ENCODE results near the gene MFRP. TPM values are rescaled to one million over a fixed set of nuclear protein-coding genes. Genes with fewer than 3 reads are reported as not detected.

MFRP gene
- total RNA-seq, 1 experiment from 2014 or later: not detected

DNA sequence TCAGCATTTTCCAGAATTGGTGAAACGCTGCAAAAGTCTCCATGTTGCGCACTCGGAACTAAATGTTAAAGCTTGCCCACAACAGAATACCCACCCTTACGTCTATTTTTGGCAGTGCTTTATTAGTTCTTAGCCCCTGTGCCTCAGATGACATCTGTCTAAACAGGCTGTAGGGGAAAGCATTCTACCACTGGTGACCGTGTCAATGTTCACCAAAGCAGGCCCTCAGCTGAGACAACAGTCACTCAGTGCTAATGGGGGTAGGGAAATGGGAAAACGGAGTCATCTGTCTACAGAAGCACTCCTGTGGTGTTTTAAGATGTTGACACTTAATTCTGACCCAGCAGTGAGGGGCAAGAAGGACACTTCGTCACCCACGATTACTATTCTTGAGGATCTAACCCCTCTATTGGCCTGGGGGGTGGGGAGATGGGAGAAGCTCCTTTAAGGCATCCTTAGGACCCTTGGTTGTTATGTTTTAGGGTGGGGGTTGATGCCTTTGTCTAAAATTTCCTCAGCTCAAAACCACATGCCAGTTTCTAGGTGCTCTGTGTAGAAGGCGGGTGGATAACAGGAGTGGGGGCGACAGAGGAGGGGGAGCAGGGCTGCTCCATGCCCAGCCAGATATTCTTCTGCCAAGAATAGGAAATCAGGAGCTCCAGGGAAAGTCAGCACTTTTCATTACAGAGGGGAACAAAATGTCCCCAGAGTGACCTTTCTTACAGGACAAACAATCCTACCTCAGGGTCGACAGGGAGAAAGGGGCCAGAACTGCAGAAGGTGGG, 15.6 kb upstream of the MFRP start:
- Mint-ChIP-seq H3K9me3 (no peaks in the 10 kb centered on the region), H3K36me3 (peaks cover 22% of the 10 kb centered on the region), H3K4me3 (peak overlapping the region; percentile 33), H3K27me3 (ENCODE audit: low read depth) (peaks cover 57% of the 10 kb centered on the region), H3K27ac (no peak overlapping the region), H3K4me1 (peaks cover 42% of the 10 kb centered on the region)
- DNase-seq (ENCODE audit: low spot score): no peak
- CTCF ChIA-PET: interaction anchor here (0.9 to 6.2 kb wide), 8 partner anchors 8 to 113 kb away, joined by 3 to 95 read pairs (median 17); partner anchors contain the start of genes C1QTNF5 and USP2
- TF ChIP-seq E2F5 (CRISPR knock-in tag; IDR thresholded peaks at IDR 0.05) (no peak), ATF2 (CRISPR knock-in tag; IDR thresholded peaks at IDR 0.05; ENCODE audit: borderline replicate concordance, low read depth) (no peak), JUN (CRISPR knock-in tag; IDR thresholded peaks at IDR 0.05) (no peak), NR2C2 (CRISPR knock-in tag; IDR thresholded peaks at IDR 0.05) (no peak), ZNF232 (CRISPR knock-in tag; IDR thresholded peaks at IDR 0.05) (no peak)
- TF ChIP-seq, protein P1, sequence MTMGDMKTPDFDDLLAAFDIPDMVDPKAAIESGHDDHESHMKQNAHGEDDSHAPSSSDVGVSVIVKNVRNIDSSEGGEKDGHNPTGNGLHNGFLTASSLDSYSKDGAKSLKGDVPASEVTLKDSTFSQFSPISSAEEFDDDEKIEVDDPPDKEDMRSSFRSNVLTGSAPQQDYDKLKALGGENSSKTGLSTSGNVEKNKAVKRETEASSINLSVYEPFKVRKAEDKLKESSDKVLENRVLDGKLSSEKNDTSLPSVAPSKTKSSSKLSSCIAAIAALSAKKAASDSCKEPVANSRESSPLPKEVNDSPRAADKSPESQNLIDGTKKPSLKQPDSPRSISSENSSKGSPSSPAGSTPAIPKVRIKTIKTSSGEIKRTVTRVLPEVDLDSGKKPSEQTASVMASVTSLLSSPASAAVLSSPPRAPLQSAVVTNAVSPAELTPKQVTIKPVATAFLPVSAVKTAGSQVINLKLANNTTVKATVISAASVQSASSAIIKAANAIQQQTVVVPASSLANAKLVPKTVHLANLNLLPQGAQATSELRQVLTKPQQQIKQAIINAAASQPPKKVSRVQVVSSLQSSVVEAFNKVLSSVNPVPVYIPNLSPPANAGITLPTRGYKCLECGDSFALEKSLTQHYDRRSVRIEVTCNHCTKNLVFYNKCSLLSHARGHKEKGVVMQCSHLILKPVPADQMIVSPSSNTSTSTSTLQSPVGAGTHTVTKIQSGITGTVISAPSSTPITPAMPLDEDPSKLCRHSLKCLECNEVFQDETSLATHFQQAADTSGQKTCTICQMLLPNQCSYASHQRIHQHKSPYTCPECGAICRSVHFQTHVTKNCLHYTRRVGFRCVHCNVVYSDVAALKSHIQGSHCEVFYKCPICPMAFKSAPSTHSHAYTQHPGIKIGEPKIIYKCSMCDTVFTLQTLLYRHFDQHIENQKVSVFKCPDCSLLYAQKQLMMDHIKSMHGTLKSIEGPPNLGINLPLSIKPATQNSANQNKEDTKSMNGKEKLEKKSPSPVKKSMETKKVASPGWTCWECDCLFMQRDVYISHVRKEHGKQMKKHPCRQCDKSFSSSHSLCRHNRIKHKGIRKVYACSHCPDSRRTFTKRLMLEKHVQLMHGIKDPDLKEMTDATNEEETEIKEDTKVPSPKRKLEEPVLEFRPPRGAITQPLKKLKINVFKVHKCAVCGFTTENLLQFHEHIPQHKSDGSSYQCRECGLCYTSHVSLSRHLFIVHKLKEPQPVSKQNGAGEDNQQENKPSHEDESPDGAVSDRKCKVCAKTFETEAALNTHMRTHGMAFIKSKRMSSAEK (CRISPR knock-in tag; IDR thresholded peaks at IDR 0.05; ENCODE audit: borderline replicate concordance): no peak
- TF ChIP-seq, protein P2, sequence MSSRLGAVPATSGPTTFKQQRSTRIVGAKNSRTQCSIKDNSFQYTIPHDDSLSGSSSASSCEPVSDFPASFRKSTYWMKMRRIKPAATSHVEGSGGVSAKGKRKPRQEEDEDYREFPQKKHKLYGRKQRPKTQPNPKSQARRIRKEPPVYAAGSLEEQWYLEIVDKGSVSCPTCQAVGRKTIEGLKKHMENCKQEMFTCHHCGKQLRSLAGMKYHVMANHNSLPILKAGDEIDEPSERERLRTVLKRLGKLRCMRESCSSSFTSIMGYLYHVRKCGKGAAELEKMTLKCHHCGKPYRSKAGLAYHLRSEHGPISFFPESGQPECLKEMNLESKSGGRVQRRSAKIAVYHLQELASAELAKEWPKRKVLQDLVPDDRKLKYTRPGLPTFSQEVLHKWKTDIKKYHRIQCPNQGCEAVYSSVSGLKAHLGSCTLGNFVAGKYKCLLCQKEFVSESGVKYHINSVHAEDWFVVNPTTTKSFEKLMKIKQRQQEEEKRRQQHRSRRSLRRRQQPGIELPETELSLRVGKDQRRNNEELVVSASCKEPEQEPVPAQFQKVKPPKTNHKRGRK (CRISPR knock-in tag; IDR thresholded peaks at IDR 0.05; ENCODE audit: borderline replicate concordance): no peak
- POLR2A ChIA-PET: interaction anchor here (0.8 to 2.0 kb wide), 4 partner anchors 13 to 112 kb away, joined by 3 to 10 read pairs (median 4); partner anchors contain the start of gene USP2
- ATAC-seq: no peak

DNA sequence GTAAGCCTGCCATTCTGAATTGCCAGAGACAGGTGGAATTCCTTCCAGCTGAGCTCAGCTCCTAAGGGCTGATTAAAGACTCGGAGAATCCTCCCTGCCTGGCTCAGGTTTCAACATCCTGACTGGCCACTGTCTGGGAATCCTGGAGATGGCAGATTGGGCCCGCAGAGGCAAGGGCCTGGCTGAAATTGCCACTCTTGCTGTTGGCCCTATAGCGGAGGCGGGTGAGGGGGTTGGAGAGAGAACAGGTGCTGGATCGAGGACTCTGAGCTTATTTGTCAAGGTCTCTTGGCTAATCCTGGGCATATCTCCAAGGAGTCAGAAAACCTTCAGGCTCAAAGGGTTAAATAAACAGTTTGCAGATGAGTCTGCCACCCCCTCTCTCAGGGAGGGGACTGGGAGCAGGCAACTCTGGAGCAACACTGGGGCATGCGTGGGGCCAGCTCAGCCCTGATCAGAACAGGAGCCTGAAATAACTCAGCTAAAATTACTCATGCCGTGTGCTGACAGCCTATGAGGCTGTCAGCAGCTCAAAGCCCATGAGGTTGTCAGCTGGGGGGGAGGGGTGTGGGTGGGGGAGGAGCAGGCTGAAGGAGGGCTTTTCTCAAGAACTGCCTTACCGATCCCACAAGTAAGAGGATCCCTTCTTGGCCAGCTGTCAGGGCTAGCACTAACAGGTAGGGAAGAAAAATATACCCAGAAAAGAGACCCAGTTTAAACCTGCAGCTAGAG, 14.7 kb upstream of the MFRP start:
- TF ChIP-seq TEAD1 (CRISPR knock-in tag; IDR thresholded peaks at IDR 0.05): peak; percentile 48; the same call in 1 of the 2 replicates
- no peak for TF ChIP-seq PRDM15 (CRISPR knock-in tag; IDR thresholded peaks at IDR 0.05)
- peak; percentile 43 for TF ChIP-seq SP1 (CRISPR knock-in tag; conservative IDR thresholded peaks at IDR 0.05)
- Mint-ChIP-seq H3K36me3 (peaks cover 22% of the 10 kb centered on the region), H3K27ac (peak overlapping the region; percentile 96), H3K4me1 (peaks cover 46% of the 10 kb centered on the region), H3K27me3 (ENCODE audit: low read depth) (peaks cover 51% of the 10 kb centered on the region), H3K4me3 (peak overlapping the region; percentile 43), H3K9me3 (no peaks in the 10 kb centered on the region)
- ChIA-PET CTCF (interaction anchor here (0.6 to 6.2 kb wide), 10 partner anchors 9 to 652 kb away, joined by 3 to 95 read pairs (median 11); partner anchors contain the start of genes C1QTNF5 and USP2), POLR2A (interaction anchor here (0.6 to 2.0 kb wide), 6 partner anchors 10 to 348 kb away, joined by 3 to 10 read pairs (median 4); partner anchors contain the start of gene USP2)
- DNase-seq (ENCODE audit: low spot score) (peak; percentile 66), ATAC-seq (peak; percentile 57)
